Stimulated activated CD8-positive, alpha-beta memory T cell treated with anti-CD3 and anti-CD28 coated beads, Interleukin-7, amount 100 ng/mL, for 48 hours (primary cell): ENCODE data around the gene MLH1.

ENCODE experiments used
- DNase-seq, 2 donors: peaks; one replicate each; pipeline ENCODE4 v3.0.0-alpha.2; 2020; ENCODE audit warnings: low read depth in 1 of 2; ENCODE audit errors: extremely low read depth in 1 of 2

The MLH1 gene

GRCh38 chr3:37086918-37087317, 93.6 kb downstream of the MLH1 start:
- DNase-seq: no peak

DNA sequence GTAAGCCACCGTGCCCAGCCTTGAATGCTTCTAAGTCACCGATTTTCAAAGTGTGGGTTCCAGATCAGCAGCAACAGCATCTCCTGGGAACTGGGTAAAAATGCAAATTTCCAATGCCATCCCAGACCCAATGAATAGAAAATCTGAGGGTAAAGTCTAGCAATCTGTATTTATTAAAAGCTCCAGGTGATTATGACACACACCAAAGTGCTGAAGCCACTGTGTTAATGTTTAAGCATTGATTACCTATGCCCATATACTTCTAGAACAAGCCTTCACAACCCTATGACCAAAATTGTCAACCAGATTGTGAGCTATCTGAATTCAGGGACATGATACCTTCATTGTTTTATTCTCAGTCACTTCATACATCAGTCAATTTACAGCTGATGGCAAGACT, 94.6 kb downstream of the MLH1 start:
- DNase-seq: no peak

DNA sequence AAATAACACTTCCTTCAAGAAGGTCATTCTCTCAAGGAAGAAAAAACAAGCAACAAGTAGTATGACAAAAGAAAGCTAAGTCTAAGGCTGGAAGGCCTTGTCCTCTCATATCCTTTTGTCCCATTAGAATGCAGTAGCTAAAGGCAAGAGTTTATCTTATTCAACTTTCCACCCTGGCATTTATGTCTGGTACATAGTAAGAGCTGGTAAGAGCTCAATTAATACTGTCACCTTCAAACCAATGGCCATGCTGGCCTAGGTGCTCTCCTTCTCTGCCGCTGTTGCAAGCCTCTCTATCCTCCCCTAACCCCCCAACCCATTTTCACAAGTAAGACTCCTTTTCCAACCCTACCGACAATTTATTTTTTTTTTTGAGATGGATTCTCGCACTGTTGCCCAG, 99.2 kb downstream of the MLH1 start:
- no peak for DNase-seq

DNA sequence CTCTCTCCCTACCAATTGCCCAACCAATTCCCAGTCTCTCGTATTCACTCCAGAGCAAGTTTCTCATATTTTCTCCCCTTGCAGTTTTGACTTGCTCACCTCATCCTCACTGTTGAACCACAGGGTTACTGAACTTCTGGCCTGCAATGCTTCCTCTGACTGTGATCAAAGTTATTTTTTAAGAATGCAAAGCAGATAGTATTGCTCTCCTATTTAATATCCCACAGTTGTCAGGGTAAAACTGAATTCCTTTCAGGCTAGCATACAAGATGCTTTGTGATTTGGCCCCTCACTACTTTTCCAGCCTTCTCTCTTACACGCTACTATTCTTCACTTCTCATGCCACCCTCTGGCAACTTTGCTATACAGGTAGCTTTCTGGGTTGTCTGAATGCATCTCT, 100.2 kb downstream of the MLH1 start:
- no peak for DNase-seq

GRCh38 chr3:37094636-37095035, 101.3 kb downstream of the MLH1 start:
- no peak for DNase-seq

DNA sequence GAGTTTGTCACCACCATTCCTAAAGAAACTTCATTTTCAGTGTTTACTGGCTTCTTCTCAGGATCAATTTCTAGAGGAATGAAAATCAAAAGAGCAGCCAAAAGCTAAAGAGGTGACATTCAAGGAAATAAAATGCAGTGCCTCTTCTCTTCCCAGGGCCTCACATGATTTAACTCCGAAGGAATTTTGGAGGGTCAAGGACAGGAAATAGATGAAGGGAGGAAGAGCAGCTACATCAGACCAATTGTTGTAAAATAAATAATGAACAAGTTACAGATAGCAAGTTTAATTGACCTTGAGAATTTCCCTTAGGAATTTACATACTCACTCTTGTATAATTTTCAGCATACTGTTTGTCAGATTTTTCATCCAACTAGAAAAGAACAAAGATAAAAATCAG, 103.0 kb downstream of the MLH1 start:
- DNase-seq: no peak

- DNase-seq: no peak
These were observed 103.7 kb downstream of the MLH1 start for GRCh38 chr3:37096975-37097374.

DNA sequence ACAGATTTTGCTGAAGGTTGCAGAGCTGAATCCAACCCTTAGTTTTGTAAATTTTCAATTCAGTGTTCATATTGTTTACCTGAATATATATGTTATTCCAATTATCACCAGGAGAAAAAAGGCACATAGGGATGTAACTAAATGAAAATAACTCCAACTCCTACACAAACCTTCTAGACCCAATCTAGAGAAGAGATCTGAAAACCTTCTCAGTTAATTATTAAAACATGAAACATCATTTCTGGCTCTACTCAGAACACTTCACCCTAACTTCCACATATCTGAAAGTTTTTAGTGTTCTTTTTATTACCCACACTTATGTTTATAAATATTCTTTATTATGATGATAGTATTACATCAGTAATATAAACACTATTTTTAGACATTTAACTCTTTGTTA, 104.5 kb downstream of the MLH1 start:
- DNase-seq: no peak

DNA sequence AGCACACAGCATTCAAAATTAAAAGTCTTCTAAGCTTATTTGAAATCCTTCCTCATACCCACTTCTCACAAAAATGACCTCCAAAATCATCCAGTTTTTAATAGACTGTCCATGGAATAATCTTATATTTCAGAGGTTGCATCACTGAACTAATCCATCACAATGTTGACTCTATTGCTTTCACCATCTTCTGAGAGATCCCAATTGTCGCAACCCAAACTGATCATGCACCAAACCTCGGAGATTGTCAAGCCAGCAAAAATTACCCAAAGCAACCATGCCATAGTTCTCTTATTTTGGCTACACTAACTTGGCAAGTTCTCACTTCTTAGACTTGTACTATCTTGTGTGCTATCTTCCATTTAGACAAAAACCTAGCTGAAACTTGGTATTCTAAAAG, 105.6 kb downstream of the MLH1 start:
- DNase-seq: no peak

DNA sequence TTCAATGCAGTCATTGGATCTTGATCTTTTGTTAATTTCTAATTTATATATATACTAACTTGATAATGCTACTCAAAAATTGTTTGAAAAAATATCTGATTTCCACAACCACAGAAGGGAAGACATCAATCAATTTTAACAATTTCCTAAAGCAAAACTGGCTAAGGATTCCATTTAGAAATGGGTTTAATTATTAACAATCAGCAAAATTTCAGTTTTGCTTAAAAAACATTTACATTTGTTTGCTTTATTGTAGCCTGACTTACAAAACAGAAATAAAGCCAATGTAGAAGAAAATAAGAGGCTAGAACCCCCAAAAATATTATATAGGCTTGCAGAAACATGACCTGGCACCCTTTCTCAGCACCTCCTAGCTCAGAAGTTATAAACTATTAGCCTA, 106.2 kb downstream of the MLH1 start:
- no peak for DNase-seq

DNA sequence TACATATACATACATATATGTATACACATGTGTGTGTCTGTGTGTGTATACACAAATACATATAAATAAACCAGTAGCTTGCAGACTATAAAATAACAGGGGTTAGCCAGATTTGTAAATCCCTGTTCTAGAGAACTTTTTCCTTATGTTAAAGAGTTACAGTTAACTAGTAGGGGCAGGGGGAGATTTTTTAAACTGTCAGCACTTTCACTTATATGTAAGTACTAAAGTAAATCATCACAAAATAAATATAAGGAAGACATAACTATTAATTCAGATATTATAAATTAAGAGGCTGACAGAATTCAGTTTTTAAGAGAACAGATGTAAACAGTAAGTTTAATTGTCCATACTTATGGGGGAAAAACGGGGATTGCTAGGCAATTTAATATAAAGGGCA, 107.1 kb downstream of the MLH1 start:
- no peak for DNase-seq
